ENCODE results near the gene CCDC85C.

The CCDC85C gene

DNA sequence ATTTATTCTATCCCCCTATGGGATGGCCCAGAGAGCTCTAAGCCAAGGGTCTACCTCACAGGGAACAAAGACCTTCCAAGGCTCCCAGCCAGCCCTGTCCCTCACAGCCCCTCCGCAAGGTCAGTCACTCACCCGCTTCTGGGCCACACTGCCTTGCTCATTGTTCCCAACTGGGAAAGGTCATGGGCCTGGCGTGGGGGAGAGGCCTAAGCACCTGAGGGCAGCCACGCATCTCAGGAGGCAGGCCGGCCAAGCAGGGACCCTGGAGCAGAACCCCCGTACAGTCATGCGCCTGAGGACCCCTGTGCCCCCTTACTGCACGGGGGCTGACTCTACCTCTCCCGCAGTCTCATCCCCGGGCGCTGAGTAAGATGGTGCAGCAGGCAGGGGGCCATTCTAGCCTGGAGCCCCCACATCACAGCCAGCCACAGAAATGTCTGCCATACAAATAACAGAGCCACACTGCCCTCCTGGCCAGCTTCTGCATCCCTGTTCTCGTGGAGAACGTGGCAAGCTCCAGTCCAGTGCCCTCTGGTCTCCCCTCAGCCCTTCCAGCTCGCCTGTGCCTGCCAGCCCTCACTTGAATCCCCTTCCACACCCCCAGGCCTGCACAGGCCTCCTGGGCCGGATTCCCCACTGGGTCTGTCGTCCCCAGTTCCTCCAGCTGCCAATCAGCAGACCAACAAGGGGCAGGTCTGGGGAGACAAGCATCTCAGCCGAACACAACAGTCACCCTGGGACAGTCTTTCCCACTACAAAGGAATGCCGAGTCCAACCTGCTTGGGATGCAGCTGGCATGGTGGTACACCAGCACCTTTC is 16.3 kb downstream of the CCDC85C start:
- no peak for DNase-seq

DNA sequence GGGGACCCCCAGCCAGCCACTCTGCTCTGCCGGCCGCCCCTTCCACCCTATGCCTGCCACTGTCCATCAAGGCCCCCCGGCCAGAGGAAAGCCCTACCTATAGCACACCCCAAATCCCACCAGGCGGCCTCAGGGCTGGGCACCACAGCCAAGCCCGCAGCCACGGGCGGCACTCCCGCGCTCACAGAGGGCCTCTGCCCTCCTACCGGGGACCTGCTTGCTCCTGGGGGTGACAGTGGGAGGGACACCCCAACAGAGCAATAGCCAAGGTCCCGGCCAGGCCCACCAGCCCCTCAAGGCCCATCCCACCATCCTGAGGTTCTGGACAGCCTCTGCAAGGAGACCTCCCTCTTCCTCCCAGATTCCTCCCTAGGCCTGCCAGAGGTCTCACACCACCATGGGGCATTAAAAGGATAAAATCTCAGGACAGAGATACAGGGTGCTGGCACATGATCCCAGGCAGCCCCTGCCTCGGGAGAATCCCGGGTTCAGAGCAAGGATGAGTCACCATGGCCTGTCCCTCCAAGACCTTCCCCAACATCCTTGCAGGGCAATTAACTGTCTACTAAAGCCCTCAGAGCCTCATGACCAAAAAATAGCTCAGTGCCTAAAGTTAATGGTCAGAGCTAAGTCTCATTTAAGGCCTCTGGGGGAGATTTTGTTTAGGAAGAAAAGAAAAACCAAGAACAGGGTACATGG is 17.1 kb downstream of the CCDC85C start:
- DNase-seq = no peak

DNA sequence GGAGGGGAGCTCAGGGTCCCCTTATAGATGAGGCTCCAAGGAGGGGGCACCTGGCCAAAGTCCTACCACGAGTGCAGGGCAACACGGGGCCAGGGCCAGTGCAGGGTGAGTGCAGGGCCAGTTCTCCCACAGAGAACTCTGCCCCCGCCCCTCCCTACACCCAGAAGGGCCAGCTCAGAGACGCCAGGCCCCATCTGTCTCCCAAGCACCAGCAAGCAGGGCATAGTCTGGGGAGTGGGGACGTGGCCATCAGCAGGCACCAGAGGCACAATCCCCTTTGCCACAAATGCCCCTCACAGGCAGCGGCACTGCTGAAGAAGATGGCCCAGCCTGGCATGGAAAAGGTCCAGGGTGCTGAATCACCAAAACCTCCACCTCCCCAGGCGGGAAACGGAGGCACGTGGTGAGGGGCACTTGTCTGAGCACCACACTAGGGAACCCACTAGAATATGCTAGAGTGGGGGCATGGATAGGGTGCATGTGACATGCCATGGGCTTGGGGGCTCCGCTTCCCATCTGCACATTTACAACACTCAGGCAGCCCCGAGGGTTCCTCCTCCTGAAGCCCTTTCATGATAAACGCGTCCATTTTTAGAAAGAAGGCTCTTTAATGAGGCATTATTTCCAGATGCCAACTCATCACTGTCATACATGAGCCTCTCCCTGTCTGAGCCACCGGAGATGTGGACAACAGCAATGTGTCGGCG is 17.8 kb downstream of the CCDC85C start:
- no peak for DNase-seq

DNA sequence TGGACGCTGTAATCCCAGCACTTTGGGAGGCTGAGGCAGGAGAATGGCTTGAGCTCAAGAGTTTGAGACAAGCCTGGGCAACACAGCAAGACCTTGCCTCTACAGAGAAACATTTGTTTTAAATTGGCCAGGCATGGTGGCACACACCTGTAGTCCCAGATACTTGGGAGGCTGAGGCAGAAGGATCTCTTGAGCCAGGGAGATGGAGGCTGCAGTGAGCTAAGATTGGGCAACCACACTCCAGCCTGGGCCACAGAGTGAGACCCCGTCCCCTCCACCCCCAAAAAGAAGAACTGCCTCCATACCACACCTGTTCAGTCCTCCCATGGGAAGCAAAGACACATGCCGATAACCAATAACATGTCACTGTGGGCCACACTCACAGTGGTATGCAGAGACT is 19.2 kb downstream of the CCDC85C start:
- no peak for DNase-seq

DNA sequence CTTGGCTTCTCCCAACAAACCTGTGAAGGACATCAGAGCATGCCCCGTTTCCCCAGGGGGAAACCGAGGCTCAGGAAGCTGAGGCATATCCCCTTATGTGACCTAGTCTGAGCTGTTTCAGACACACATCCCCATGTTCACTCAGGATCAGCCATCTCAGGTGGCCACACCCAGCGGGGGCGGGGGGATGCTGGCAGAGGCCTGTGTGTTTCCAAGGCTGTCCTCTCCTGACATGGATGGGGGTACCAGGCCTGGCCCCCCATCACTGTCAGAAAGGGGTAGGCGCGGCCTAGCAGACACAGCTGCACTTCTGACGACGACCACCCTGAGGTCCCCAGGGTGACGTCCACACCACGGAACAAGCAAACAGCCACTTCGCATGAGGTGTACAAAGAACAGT is 22.1 kb downstream of the CCDC85C start:
- DNase-seq = no peak

DNA sequence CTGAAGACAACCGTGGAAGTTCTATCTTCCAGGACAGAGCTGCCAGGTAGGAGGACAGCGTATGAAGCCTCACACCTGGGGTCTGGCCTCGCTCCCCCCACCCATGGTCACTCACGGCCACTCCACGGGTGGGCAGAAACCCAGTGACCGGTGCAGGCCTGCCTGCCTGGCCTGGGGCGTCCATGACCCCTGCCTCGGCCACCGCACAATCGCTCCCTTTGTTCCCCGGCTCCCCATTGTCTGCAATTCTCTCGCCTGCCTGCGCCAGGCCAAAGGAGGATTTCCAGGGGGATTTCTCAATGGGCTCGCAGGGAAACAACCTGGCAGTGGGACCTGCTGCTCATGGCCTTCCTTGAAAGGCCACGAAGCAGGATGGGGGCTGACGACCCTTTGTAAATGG is 22.6 kb downstream of the CCDC85C start:
- no peak for DNase-seq

DNA sequence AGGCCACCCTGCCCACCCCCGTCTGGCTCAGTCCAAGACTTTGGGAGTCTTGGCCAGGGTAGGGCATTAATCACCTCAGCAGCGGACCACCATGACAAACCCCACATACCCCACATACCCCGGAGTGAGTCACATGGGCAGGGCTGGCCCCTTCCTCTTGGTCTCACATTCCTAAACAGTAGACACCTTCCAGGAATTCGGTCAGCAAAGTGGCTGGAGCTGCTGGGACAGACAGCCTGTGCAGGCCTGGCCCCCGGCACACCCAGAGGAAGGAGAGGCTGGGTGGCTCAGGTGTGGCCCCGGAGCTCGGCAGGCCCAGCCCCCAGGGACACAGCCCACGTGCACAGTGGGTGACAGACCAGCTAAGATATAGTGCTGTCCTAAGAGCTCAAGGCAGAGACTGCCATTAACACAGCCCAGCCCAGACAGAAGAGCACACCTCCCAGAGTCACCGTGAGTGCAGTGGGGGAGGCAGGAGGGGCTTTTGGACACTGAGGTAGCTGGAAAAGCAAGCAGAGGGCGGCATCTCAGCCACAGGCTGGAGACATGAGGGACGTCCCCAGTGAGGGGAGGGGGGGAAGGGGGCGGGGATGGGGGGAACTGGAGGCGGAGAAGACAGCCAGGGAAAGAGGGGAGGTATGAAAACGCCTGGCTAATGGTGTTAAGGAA is 24.0 kb downstream of the CCDC85C start:
- DNase-seq = no peak

DNA sequence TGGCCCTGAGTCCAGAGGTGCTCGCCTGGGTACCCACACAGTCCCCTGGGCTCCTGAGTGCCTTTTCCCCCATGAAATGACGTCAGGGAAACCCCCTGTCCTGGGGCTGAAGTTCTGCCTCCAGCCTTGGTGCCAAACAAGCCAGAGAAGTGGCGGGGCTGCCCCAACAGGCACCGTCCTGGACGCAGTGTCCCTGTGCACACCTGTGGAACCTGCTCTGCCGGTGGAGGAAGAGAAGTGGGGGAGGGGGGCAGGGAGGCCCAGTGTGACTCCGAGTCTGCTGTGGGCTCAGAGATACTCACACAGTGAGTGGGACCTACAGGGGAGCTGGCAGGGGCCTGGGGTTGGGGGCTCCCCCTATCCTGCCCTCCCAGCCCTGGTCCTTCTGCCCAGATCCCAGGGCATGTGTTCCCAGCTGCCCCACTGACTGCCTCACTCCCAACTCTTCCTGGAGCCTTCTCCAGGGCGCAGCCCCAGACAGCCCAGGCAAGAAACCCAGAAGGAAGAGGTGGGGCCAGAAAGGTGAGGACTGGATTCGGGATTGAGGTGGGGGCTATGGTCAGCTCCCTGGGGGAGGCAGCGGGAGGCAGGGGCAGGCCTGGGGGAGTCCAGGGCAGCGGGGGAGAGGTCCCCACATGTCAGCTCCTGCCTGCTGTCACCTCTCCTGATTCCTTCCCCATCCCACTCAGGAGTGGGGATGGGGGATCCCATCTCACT is 24.7 kb downstream of the CCDC85C start:
- no peak for DNase-seq

DNA sequence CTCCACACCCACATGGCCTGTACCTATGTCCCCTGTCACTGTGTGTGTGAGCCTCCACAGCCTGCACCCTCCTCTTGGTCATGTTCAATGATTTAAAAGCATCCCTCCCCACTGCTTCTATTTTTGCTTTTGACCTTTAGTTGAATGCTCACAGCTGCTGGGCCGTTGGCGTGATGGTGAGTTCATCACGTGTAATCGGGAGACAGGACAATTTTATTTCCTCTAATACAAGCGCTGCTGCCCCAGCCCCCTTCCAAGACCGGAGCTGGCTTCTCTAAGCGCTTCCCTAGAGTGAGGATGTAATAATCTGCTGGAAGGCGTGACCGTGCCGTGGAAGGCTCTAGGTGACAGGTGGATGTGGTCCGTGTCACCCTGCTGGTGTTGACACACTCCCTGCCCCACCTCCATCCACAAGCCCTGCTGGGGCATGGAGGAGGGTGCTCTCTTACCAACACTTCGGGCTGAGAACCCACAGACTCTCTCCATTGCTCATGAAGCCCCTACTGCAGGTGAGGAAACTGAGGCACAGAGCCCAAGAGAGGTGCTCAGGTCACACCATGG is 25.4 kb downstream of the CCDC85C start:
- no peak for DNase-seq

DNA sequence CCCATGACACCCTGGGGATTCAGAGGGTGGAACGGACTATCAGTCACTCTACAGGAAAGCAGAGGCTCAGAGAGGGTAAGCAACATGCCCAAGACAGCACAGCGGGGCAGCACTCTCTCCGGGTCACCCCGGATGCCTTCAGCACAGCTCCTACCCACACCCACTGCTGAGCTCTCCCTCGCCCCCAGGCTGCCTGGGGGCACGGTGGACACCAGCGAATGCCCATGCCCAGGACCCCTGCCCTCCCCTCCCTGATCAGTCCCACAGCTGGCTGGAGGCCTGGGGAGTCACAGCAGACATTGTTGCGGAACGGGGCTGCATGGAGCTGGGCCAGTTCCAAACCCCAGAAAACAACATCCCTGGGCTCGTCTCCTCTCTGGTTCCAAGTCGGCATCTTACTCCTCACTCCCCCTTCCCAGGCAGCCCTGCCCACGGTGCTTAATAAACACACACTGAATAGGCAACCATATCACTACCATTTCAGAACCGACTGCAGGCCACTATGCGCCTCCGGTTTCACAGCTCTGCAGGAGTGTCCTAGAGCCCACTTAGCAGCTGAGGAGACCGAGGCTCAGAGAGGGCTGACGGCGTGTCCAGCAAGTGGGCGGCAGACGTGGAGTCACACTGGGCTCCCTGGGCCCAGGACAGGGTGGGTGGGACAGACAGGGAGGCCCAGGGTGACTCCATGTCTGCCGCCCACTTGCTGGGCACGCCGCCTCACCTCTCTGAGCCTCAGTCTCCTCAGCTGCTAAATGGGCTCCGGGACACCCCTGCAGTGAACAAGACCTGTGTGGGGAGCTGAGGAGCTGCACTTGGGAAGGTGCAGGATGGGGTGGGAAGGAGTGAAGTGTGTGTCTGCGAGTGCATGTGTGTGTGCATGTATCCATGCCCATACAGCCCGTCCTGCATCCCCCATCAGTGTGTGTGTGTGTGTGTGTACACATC is 27.0 kb downstream of the CCDC85C start:
- DNase-seq = no peak

DNA sequence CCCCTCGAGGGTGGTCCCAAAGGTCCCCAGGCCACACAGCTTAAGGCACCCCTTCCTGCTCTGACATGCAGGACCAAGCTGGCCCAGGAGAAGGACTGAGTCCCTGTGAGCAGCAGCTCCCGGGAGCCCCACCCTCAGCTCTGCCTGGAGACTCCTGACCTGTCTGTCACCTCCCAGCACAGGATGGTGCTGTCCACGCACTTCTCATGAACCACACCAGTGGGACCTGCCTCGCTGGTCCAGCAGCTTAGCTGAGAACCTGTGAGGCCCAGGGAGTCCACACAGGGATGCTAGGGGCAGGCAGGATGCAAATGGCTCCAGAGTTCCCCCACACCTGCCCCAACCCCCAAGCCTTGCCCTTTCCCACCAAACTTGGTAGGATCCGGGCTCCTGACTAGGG is 27.7 kb downstream of the CCDC85C start:
- no peak for DNase-seq

DNA sequence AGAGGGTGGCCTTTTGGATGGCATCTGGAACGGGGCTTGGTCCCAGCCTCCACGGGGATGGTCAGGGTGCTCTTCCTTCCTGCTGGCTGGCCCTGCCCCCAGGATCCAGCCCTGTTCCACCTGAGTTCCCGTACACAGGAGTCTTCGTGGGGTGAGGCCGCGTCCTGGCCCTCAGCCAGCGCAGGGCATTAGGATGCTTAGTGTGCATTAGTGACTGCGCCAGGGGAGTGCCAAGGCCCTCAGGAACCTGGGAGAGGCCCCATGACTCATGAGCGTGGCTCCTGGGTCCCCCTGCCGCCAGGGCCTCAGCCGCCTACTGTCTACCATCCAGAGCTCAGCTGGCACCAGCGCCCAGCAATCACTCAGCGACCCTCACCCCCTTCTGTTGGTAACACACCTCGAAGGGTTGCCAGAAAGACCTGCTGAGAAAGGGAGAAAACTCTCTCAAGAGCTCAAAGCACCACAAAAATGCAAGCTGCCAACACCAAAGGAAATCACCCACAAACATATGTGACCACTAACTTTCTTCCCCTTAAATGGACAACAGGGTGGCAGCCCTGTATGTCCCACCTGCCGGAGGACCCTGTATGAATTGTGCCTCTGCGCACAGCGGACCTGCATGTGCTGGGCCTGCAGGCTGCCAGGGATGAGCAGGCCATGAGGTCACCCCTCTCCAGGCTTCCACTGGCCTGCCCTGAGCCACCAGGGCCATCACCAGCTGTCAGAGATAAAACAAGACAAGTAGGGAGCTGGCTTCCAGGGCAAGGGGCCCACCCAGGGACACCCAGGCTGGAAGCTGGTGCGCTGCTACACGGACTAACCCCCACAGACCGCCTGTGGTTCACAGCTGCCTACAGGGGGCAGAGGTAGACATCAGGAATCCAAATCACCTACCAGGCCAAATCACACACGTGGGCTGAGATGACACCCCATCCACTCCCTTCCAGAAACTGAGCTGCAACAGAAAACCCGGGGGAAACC is 28.7 kb downstream of the CCDC85C start:
- no peak for DNase-seq

DNA sequence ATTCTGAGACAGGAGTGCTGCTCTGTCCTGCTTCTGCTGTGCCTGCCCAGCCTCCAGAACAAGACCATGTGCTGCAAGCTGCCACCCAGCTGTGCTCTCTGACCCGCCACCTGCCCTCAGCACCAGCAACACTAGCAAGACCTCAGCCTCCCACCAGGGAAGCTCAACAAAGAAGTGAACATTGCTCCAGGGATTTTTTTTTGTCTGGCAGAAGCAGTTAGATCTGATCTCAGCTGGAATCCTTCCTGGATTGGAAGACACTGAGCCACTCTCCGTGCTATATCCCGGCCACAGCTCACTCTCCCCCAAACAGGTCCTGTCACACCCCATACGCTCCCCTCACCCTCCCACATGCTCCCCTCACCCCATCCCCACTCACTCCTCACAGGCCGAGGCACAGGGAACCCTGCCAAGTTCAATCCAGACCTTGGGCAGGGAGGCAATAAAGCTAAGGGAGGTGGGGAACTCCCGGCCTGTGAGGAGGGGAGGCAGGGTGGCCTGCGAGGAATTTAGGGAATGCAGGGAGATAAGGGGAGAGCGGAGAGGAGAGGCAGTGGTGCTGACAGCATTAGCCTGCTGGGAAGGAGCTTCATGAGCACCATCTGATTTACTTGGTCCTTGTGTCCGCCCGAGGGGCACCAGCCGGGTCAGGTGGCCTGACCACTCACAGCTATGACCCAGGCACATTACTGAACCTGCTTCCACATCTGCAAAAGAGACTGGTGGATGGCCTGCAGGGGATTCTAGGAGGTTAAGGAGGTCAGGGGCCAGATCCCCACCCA is 29.7 kb downstream of the CCDC85C start:
- no peak for DNase-seq

DNA sequence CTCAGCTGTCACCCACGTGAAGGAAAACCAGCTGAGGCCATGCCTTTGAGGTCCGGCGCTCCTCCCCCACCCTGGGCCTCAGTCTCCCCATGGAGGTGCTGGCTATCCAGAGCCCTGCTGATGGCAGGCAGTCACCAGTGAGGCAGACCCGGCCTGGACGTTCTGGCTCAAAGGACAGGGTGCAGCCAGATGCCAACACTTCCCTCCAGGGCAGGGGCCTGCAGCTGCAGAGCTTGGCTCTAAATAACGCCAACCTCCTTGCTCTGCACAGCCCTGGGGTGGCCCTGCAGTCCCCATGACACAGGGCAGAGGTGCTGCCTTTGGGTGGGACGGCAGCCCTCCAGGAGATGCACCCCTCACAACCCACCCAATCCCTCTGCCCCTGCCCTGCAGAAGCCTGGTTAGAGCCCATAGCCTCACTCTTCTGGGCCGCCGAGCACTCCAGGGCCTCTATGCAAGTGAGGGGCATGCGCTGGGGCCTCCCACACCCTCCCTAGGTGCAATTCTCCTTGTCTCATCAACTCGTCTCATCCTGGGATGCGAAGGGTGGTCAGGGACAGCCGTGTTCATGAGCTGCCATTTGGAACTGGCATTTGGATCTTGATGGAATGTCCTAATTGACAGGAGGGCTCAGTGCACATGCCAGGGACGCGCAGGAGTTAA is 30.4 kb downstream of the CCDC85C start:
- DNase-seq = no peak

DNA sequence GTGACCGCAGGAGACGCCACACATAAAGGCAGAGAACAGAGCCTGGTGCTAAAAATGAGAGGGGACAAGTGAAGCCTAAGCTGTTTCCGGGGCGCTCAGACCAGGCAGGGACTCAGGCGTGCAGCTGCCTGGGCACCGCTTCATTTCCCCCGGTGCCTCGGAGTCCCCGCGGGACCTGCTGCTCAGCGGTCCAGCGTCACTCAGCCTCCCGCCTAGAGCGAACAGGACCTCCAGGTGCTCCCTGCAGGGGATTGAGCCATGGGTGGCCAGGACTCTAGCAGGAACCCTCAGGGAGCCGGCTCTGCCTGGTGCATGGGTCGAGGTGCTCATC is 31.0 kb downstream of the CCDC85C start:
- no peak for DNase-seq

DNA sequence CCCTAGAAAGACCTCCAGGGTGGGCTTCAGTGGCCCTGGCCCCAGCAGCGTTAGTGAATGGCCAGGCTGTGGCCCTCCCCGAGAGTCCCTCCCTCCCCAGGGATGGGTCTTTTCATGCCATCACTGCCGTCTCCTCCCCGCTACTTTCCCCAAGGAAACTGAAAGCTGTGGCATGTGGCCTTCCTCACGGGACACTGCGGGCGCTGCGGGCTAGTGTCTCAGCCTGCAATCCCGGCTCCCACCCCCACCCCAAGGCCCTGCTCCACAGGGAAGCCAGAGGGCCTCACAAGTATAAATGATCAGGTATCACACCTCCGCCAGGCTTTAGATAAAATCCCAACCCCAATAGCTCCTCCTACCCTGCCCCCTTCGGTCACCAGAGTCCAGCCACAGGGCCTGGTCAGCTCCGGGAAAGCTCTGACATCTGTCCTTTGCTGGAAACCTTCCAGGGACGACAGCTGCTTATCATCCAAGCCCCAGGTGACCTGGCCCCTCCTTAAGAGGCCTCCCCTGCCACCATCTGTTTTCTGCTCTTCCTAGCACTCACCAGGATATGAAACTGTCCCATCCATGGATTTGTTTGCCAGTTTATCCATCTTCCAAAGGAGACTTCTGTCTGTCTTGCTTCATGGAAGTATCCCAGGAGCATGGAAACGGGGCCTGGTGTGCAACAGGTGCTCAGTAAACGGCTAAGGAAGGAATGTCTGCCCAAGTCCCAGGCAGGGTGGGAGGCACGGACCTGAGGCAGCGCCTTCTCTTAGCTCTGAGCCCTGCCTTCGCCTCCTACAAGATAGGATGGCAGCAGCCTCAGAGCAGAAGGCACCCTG is 31.6 kb downstream of the CCDC85C start:
- DNase-seq = no peak

DNA sequence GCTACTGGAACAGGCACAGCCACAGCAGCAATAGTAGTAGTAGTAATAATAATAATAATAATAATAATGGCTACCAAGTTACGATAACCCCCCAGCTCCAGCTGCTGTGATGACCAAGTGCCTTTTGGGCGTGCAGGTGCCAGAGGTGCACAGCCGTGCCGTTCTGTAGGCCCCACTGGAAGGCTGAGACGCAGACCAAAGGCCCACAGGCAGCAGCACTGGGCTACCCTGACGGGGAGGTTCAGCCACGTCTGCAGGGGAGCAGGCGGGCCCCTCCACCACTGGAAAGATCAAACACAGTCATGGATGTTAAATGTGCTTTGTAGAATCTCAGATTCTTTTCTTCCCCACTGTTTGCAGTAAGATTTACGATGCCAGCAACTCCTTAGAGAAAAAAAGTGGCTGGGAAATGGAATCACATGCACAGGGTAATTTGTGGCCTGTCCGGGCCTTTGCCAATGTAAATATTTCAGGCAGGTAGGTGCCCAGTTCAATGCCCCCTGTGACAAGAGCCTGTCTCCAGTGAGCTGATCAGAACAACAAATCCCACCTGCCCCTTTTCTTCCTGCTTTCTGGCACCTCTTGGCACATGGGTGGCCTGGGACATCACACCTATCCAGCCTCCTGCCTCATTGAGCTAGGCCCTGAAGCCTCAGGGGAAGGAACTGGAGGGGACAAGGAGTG is 32.6 kb downstream of the CCDC85C start:
- DNase-seq = no peak

Measured in NCI-H748 treated with DMSO at 0.1 percent for 48 hours (cell line).